ENCODE results near the gene PCDH15. TPM values are rescaled to one million over a fixed set of nuclear protein-coding genes. Genes with fewer than 3 reads are reported as not detected.

PCDH15 gene
- total and polyA plus RNA-seq, 2 of the 4 experiments (the other 2 are of a cell fraction): not detected

DNA sequence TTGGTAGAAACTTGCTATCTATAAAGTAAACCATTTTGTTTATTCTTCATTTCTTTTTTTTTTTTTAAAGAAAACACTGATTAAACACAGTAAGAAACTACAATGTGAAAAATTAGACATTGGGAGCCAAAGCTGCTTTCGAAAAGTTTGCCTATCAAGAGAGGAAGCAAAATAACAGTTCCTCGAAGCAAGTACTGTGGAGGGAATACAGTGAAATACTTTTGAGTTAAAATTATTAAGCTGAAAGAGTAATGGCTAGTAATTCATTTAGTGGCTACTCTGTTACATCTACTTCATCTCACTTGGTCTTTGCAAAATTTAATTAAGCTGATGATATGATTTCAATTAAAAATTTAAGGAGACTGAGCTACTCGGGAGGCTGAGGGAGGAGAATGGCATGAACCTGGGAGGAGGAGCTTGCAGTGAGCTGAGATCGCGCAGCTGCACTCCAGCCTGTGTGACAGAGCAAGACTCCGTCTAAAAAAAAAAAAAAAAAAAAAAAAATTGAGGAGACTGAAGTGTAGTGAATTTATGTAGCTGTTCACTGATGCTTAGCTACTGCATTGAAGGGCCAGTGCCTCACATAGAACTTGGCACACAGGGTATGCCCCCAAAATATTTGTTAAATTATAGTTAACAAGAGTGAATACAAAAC lies 1046.3 kb downstream of the PCDH15 start:
- Histone ChIP-seq H2BK5ac (ENCODE audit: low read depth, low read length, poor library complexity, severe bottlenecking) (no peak overlapping the region), H3K9me1 (ENCODE audit: insufficient read depth, low read length) (no peaks in the 10 kb centered on the region), H2AK5ac (ENCODE audit: low read depth, low read length) (no peak overlapping the region), H4K20me1 (ENCODE audit: insufficient read depth, low read length) (no peaks in the 10 kb centered on the region), H3K27ac (ENCODE audit: insufficient read depth, low read length) (no peak overlapping the region), H3K56ac (ENCODE audit: extremely low read depth, insufficient read depth, low read length) (no peak overlapping the region), H3K4ac (ENCODE audit: low read depth, low read length) (no peak overlapping the region), H2BK20ac (ENCODE audit: low read depth, low read length) (no peak overlapping the region), H3K4me3 (ENCODE audit: insufficient read depth, low read depth, low read length) (no peak overlapping the region), H2AFZ (replicated peaks; ENCODE audit: low read length, poor library complexity) (no peak overlapping the region), H3K4me2 (ENCODE audit: low read depth, low read length) (no peak overlapping the region), H3K79me1 (ENCODE audit: low read depth in 1 of 2, low read length in 2 of 2) (no peaks in the 10 kb centered on the region), H3K36me3 (ENCODE audit: control insufficient read depth, insufficient read depth, low read length) (no peaks in the 10 kb centered on the region), H2BK15ac (ENCODE audit: low read depth, low read length) (no peak overlapping the region), H3K9ac (ENCODE audit: low read depth, low read length) (no peak overlapping the region), H4K8ac (ENCODE audit: low read depth in 2 of 2, low read length in 2 of 2) (no peak overlapping the region), H3K4me1 (ENCODE audit: control insufficient read depth, insufficient read depth, low read length) (no peaks in the 10 kb centered on the region), H2AK9ac (replicated peaks; ENCODE audit: low read depth, low read length, poor library complexity) (no peak overlapping the region), H3K9me3 (ENCODE audit: control insufficient read depth, insufficient read depth, low read length) (no peaks in the 10 kb centered on the region), H3K27me3 (ENCODE audit: control insufficient read depth, insufficient read depth, low read length) (no peaks in the 10 kb centered on the region), H3K14ac (replicated peaks; ENCODE audit: low read depth, low read length) (no peak overlapping the region), H3K23ac (ENCODE audit: low read depth, low read length) (no peak overlapping the region), H4K5ac (ENCODE audit: low read depth, low read length) (no peak overlapping the region), H3K18ac (ENCODE audit: low read depth, low read length) (no peak overlapping the region), H2BK120ac (ENCODE audit: low read depth, low read length) (no peak overlapping the region), H4K91ac (ENCODE audit: insufficient read depth, low read depth, low read length) (no peak overlapping the region)
- ChIA-PET POLR2A (ENCODE audit: unreplicated experiment) (no interaction called here), CTCF (interaction anchor here (0.6 kb wide), 2 partner anchors 173 to 832 kb away, joined by 3 to 5 read pairs; no protein-coding TSS in a partner anchor)
- in situ Hi-C loops (cut with MboI; ENCODE audit: low sequenced_read_pairs) (no loop called here), intact Hi-C loops (cut with micrococcal nuclease) (no loop called here), dilution Hi-C loops (cut with HindIII; ENCODE audit: low sequenced_read_pairs, unreplicated experiment) (no loop called here)
- DNase-seq: no peak
- no CpG with 5 or more reads among the region's 6 CpGs for WGBS, 2 experiments (ENCODE audit: extremely low coverage in 2 of 2, insufficient read length in 1 of 2)
- ATAC-seq (ENCODE audit: low read depth): no peak
- no peak for TF ChIP-seq CEBPB (IDR thresholded peaks at IDR 0.05; ENCODE audit: low read depth, low read length)
- no TSS peak for BruUV-seq (replicated peaks)

Small RNA genes lying within 50 kb of the gene (microRNA-seq; reads per million reads assigned to microRNA genes)
- not detected for gene AL365496.1 (ENCODE audit: insufficient read depth, insufficient read length)
- 0 to 9.3 reads per million in 2 experiments for gene MIR548F1 (ENCODE audit: insufficient read depth in 1 of 2, insufficient read length in 1 of 2, unreplicated experiment in 1 of 2)
- gene RNU6-687P (ENCODE audit: insufficient read depth, insufficient read length): not detected

Small RNA genes lying within 50 kb of the gene (small RNA-seq; reads per million reads assigned to genes)
- gene AL365496.1 (0 reads per million in 5 experiments), gene MIR548F1 (0 reads per million in 5 experiments), gene RNU6-687P (0 to 0.60 (median 0) reads per million in 5 experiments)

All from IMR-90 (cell line).